Hepatocyte (in vitro differentiated cells): Measurements from ENCODE around the gene DVL1.

Experiments used
- EZH2 ChIP-seq: fragments of 200-600 bp; sonication (generic); IDR thresholded peaks from 2 replicates; pipeline ENCODE4 v1.6.1; 2016; ENCODE audit warnings: antibody characterized with exemption, mild to moderate bottlenecking, borderline replicate concordance
- TF ChIP-seq, protein P1 (sequence below): fragments of 200-600 bp; sonication (generic); IDR thresholded peaks from 2 replicates; pipeline ENCODE4 v1.5.1; 2016; ENCODE audit warnings: antibody characterized with exemption, mild to moderate bottlenecking; ENCODE audit not compliant: poor library complexity

DNA sequence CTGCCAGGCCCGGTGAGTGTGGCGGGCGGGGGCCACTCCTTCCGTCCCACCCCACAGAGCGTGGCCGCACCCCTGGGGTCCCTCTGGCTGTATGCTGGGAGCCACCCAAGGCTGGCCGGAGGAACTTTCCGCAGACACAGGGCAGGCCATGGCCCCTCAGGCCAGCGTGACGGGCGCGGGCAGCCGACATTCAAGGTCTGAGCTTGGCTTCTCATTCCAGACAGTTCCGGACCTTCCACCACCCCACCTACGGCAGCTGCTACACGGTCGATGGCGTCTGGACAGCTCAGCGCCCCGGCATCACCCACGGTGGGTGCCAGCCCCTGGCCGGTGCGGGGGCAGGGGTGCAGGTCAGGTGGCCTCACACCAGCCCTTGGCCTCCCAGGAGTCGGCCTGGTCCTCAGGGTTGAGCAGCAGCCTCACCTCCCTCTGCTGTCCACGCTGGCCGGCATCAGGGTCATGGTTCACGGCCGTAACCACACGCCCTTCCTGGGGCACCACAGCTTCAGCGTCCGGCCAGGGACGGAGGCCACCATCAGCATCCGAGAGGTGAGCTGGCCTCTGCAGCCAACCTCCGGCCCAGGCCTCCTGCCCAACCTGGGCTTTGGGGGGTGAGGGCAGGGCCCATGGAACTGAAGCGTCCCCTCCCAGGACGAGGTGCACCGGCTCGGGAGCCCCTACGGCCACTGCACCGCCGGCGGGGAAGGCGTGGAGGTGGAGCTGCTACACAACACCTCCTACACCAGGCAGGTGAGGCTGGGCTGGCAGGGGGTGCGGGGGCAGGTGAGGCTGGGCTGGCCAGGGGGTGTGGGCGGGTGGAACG is 61.7 kb downstream of the DVL1 start:
- TF ChIP-seq, protein P1, sequence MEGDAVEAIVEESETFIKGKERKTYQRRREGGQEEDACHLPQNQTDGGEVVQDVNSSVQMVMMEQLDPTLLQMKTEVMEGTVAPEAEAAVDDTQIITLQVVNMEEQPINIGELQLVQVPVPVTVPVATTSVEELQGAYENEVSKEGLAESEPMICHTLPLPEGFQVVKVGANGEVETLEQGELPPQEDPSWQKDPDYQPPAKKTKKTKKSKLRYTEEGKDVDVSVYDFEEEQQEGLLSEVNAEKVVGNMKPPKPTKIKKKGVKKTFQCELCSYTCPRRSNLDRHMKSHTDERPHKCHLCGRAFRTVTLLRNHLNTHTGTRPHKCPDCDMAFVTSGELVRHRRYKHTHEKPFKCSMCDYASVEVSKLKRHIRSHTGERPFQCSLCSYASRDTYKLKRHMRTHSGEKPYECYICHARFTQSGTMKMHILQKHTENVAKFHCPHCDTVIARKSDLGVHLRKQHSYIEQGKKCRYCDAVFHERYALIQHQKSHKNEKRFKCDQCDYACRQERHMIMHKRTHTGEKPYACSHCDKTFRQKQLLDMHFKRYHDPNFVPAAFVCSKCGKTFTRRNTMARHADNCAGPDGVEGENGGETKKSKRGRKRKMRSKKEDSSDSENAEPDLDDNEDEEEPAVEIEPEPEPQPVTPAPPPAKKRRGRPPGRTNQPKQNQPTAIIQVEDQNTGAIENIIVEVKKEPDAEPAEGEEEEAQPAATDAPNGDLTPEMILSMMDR = no peak
- no peak for TF ChIP-seq EZH2
